ENCODE data around the gene NSRP1.
"Not testable (repeated sequence)": the region's sequence is repeated elsewhere in the genome, so short reads cannot be mapped to it uniquely, and the experiment has no call there.

The NSRP1 gene

DNA sequence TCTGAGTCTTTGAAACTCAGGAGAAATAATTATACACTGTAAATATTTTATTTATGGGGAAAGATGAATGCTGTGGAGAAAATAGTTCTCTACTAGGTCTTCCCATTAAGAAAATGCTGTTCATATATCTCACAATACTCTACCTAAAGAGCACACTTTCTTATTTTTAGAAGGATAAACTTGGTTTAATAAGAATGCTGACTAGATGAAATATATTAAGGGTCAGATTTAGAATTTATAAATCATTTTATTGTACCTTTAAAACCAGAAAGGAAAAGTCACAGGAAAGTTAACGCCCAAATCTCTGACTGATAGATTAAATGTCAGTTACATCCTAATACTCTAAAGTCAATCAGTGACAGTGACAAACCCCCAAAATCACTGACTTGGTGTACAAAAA lies 70.1 kb downstream of the NSRP1 start:
- Histone ChIP-seq H3K27ac (ENCODE audit: low read depth, low read length) (no peak overlapping the region), H3K27me3 (ENCODE audit: insufficient read depth, low read length) (no peaks in the 10 kb centered on the region), H3K4me3 (ENCODE audit: low read length) (no peak overlapping the region), H3K9ac (ENCODE audit: low read depth, low read length) (no peak overlapping the region), H3K36me3 (ENCODE audit: insufficient read depth, low read length) (peaks cover 51% of the 10 kb centered on the region), H3K4me1 (ENCODE audit: insufficient read depth, low read length) (no peaks in the 10 kb centered on the region), H3K9me3 (ENCODE audit: insufficient read depth, low read depth, low read length) (no peaks in the 10 kb centered on the region)
- WGBS: no CpG with 5 or more reads among the region's 1 CpG

DNA sequence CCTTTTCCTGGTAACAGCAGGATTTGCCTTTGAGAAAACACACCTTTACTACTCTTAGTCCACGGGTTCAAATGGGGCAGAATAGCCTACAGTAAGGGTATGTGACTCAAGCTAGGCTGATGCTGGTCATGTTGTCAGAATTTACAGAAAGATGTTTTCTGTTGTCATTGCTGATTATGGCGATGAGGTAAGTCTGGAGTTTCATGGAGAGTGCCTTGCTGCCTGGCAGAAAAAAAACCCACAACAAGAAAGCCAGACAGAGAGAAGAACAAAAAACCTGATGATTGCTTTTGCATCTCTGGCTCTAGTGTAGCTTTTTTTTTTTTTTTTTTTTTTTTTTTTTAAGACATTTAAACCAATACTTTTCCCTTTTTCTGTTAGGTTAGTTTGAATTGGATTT lies 71.0 kb downstream of the NSRP1 start:
- H3K27ac ChIP-seq (ENCODE audit: low read depth, low read length): no peak overlapping the region
- peaks cover 44% of the 10 kb centered on the region for H3K36me3 ChIP-seq (ENCODE audit: insufficient read depth, low read length)
- WGBS: 90% methylated on average over 2 of the region's 2 CpGs
- no peaks in the 10 kb centered on the region for H3K9me3 ChIP-seq (ENCODE audit: insufficient read depth, low read depth, low read length)
- H3K9ac ChIP-seq (ENCODE audit: low read depth, low read length): no peak overlapping the region
- H3K4me1 ChIP-seq (ENCODE audit: insufficient read depth, low read length): no peaks in the 10 kb centered on the region
- no peak overlapping the region for H3K4me3 ChIP-seq (ENCODE audit: low read length)
- no peaks in the 10 kb centered on the region for H3K27me3 ChIP-seq (ENCODE audit: insufficient read depth, low read length)

DNA sequence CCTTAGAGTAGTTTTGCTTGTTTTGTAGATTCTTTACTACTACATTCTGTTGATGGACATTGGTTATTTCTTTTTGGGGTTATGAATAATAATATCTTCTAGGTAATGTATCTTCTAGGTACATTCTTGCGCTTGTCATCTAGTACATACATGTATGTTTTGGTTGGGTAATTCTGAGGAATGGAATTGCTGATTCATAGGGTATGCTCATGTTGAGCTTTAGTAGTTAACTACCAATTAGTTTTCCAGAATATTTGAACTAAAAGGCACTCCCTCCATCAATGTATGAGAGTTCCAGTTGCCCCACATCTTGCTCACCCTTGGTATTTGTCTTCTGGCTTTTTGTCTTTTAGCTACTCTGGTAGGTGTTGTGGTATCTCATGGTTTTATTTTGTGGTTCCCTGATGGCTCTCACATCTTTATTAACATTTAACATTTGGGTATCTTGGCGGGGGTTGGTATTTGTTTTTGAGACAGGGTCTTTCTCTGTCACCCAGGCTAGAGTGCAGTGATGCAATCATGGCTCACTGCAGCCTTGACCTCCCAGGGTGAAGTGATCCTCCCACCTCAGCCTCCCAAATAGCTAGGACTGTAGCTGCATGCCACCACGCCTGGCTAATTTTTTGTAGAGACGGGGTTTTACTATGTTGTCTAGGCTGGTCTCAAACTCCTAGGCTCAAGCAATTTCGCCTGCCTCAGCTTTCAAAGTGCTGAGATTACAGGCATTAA lies 71.8 kb downstream of the NSRP1 start:
- H3K36me3 ChIP-seq (ENCODE audit: insufficient read depth, low read length): peaks cover 38% of the 10 kb centered on the region
- H3K4me1 ChIP-seq (ENCODE audit: insufficient read depth, low read length): no peaks in the 10 kb centered on the region
- WGBS: 92% methylated on average over 4 of the region's 5 CpGs
- no peak overlapping the region for H3K27ac ChIP-seq (ENCODE audit: low read depth, low read length)
- no peak overlapping the region for H3K4me3 ChIP-seq (ENCODE audit: low read length)
- no peaks in the 10 kb centered on the region for H3K9me3 ChIP-seq (ENCODE audit: insufficient read depth, low read depth, low read length)
- no peak overlapping the region for H3K9ac ChIP-seq (ENCODE audit: low read depth, low read length)
- H3K27me3 ChIP-seq (ENCODE audit: insufficient read depth, low read length): no peaks in the 10 kb centered on the region

DNA sequence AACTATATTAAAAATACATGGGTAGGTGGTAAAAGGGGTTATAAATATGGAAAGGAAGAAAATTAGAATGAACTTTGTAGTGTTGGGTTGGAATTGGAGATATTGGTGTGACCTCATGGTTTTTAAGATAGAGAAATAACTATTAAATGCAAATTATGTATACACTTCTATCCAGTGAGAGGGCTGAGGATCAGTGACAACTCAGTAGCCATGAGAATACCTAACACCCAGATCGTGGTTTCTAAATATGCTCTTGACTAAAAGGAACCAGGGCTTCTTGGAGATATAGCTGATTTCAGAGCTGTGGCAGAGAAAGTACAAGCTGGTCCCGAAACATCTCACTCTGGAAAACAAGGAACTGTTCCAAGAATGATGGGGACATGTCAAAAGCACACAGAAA lies 74.5 kb downstream of the NSRP1 start:
- 95% methylated on average over 2 of the region's 2 CpGs for WGBS
- Histone ChIP-seq H3K9me3 (ENCODE audit: insufficient read depth, low read depth, low read length) (no peaks in the 10 kb centered on the region), H3K4me3 (ENCODE audit: low read length) (no peak overlapping the region), H3K9ac (ENCODE audit: low read depth, low read length) (no peak overlapping the region), H3K27ac (ENCODE audit: low read depth, low read length) (no peak overlapping the region), H3K4me1 (ENCODE audit: insufficient read depth, low read length) (no peaks in the 10 kb centered on the region), H3K36me3 (ENCODE audit: insufficient read depth, low read length) (peaks cover 11% of the 10 kb centered on the region), H3K27me3 (ENCODE audit: insufficient read depth, low read length) (no peaks in the 10 kb centered on the region)

DNA sequence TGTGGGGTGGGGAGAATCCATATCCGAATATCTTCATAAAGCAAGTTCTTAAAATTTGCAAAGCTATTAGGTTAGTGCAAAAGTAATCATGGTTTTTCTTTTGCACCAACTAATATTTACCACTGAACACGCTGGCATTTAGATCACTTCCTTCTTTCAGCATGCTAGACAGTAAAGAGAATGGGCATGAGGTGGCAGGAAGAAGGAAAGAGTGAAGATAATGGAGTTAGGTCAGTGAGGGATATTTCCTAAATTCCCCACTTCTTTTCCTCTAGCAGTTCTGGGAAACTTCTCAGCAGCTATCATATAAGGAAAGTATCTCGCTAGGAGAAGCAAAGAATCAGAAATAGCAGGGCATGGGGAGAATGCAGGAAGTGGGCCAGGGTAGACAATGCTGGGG lies 79.9 kb downstream of the NSRP1 start:
- no peaks in the 10 kb centered on the region for H3K4me1 ChIP-seq (ENCODE audit: insufficient read depth, low read length)
- no peaks in the 10 kb centered on the region for H3K36me3 ChIP-seq (ENCODE audit: insufficient read depth, low read length)
- whole genome bisulfite sequencing: 97% methylated on average over 2 of the region's 3 CpGs
- H3K9me3 ChIP-seq (ENCODE audit: insufficient read depth, low read depth, low read length): no peaks in the 10 kb centered on the region
- H3K9ac ChIP-seq (ENCODE audit: low read depth, low read length): no peak overlapping the region
- H3K27ac ChIP-seq (ENCODE audit: low read depth, low read length): no peak overlapping the region
- no peaks in the 10 kb centered on the region for H3K27me3 ChIP-seq (ENCODE audit: insufficient read depth, low read length)
- no peak overlapping the region for H3K4me3 ChIP-seq (ENCODE audit: low read length)

DNA sequence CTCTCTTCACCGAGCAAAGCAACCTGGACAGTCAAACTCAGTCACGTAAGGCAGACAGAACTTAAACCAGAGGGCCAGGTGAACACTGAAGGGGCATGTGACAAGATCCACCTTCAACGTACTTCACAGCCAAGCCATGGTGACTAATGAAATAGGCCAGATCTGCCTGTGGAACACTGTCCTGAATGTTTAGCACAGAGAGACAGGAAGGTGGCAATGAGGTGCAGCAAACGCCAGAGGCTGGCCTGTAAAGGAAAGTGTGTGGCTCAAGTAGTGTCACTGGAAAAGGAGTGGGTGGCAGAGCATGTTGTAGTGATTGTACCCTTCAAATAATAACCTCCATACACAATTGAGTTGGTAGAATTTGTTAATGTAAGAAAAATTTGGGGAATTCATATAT lies 80.8 kb downstream of the NSRP1 start:
- Histone ChIP-seq H3K9ac (ENCODE audit: low read depth, low read length) (no peak overlapping the region), H3K9me3 (ENCODE audit: insufficient read depth, low read depth, low read length) (no peaks in the 10 kb centered on the region), H3K27me3 (ENCODE audit: insufficient read depth, low read length) (no peaks in the 10 kb centered on the region), H3K36me3 (ENCODE audit: insufficient read depth, low read length) (no peaks in the 10 kb centered on the region), H3K4me1 (ENCODE audit: insufficient read depth, low read length) (no peaks in the 10 kb centered on the region), H3K27ac (ENCODE audit: low read depth, low read length) (no peak overlapping the region), H3K4me3 (ENCODE audit: low read length) (no peak overlapping the region)
- WGBS: 95% methylated on average over 4 of the region's 4 CpGs

DNA sequence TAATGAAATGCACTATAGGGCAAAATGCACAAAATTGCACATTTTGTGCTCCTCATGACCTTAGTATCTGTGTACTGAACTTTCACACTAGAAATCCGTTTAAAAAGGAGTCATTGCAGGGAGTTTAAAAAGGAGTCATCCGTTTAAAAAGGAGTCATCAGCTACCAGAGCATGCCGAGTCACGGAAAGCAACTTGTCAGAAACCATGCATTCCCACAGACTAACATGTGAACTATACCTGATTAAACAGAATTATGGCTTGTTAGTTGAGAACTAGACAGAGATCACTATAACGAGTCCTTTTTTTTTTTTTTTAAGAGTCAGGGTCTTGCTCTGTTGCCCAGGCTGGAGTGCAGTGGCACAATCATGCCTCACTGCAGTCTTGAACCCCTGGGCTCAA lies 83.0 kb downstream of the NSRP1 start:
- no peak overlapping the region for H3K9ac ChIP-seq (ENCODE audit: low read depth, low read length)
- no peaks in the 10 kb centered on the region for H3K36me3 ChIP-seq (ENCODE audit: insufficient read depth, low read length)
- no peaks in the 10 kb centered on the region for H3K9me3 ChIP-seq (ENCODE audit: insufficient read depth, low read depth, low read length)
- no peak overlapping the region for H3K27ac ChIP-seq (ENCODE audit: low read depth, low read length)
- H3K4me3 ChIP-seq (ENCODE audit: low read length): no peak overlapping the region
- 97% methylated on average over 5 of the region's 5 CpGs for WGBS
- H3K4me1 ChIP-seq (ENCODE audit: insufficient read depth, low read length): peaks cover 5% of the 10 kb centered on the region; the same call in 1 of the 2 replicates
- no peaks in the 10 kb centered on the region for H3K27me3 ChIP-seq (ENCODE audit: insufficient read depth, low read length)

DNA sequence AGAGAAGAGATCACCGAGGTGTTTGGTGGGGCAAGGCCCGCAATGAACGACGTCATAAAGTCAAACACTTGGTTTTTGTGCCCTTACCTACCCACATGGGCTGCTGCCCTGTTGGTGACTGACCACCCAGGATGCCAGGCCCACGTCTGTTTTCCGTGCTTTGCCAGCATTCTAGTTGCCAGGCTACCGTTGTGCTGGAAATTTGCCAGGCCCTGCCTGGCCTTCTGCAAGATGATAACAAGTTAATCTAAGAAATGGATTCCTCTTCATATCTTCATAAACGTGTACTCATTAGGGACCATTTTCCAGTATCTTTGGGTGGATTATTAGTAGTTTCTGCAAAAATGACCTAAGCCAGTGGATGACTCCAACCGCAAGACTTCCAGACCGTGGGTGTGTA lies 83.5 kb downstream of the NSRP1 start:
- Histone ChIP-seq H3K9ac (ENCODE audit: low read depth, low read length) (no peak overlapping the region), H3K4me1 (ENCODE audit: insufficient read depth, low read length) (peaks cover 5% of the 10 kb centered on the region; the same call in 1 of the 2 replicates), H3K27me3 (ENCODE audit: insufficient read depth, low read length) (no peaks in the 10 kb centered on the region), H3K36me3 (ENCODE audit: insufficient read depth, low read length) (no peaks in the 10 kb centered on the region), H3K9me3 (ENCODE audit: insufficient read depth, low read depth, low read length) (no peaks in the 10 kb centered on the region), H3K27ac (ENCODE audit: low read depth, low read length) (no peak overlapping the region), H3K4me3 (ENCODE audit: low read length) (no peak overlapping the region)
- WGBS: 95% methylated on average over 10 of the region's 10 CpGs

DNA sequence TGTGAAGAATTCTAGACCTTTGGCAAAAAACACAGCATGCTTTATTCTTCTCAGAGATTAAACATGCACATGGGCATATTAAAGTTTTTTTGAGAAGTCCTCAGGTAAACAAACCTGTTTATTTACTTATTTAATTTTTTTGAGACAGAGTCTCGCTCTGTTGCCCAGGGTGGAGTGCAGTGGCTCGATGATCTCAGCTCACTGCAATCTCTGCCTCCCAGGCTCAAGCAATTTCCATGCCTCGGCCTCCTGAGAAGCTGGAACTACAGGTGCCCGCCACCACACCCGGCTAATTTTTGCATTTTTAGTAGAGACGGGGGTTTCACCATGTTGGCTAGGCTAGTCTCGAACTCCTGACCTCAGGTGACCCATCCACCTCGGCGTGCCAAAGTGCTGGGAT lies 84.0 kb downstream of the NSRP1 start:
- not testable (repeated sequence) for H3K9me3 ChIP-seq (ENCODE audit: insufficient read depth, low read depth, low read length); H3K27ac ChIP-seq (ENCODE audit: low read depth, low read length); H3K9ac ChIP-seq (ENCODE audit: low read depth, low read length); H3K36me3 ChIP-seq (ENCODE audit: insufficient read depth, low read length); H3K27me3 ChIP-seq (ENCODE audit: insufficient read depth, low read length); H3K4me3 ChIP-seq (ENCODE audit: low read length); H3K4me1 ChIP-seq (ENCODE audit: insufficient read depth, low read length)
- WGBS: 84% methylated on average over 9 of the region's 9 CpGs

DNA sequence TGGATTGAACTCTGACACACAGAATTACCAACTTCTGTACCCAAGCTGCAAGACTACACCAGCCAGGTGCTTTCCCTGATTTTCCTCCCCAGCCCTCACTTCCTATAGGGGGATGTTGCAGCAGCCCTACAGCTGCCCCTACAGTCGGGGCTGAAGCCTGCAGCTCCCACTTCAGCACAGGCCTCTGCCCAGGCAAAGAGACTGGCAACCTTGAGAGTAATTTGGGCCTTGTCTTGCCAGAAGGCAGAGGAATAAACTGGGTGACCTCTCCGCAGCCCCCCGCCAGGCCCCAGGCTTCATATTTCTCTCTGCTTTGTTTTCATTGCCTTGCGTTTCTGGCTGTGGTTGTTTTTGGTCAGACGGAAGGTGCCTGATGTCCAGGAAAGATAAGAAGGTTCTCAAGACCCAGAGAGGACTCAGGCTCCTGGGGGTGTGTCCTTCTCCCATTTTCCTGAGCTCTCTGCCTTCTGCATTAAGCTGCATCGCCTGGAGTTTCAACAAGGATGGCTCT lies 86.9 kb downstream of the NSRP1 start:
- Histone ChIP-seq H3K36me3 (ENCODE audit: insufficient read depth, low read length) (no peaks in the 10 kb centered on the region), H3K27ac (ENCODE audit: low read depth, low read length) (no peak overlapping the region), H3K4me1 (ENCODE audit: insufficient read depth, low read length) (peaks cover 5% of the 10 kb centered on the region; the same call in 1 of the 2 replicates), H3K4me3 (ENCODE audit: low read length) (no peak overlapping the region), H3K9me3 (ENCODE audit: insufficient read depth, low read depth, low read length) (no peaks in the 10 kb centered on the region), H3K9ac (ENCODE audit: low read depth, low read length) (no peak overlapping the region), H3K27me3 (ENCODE audit: insufficient read depth, low read length) (no peaks in the 10 kb centered on the region)
- WGBS: 86% methylated on average over 6 of the region's 6 CpGs

DNA sequence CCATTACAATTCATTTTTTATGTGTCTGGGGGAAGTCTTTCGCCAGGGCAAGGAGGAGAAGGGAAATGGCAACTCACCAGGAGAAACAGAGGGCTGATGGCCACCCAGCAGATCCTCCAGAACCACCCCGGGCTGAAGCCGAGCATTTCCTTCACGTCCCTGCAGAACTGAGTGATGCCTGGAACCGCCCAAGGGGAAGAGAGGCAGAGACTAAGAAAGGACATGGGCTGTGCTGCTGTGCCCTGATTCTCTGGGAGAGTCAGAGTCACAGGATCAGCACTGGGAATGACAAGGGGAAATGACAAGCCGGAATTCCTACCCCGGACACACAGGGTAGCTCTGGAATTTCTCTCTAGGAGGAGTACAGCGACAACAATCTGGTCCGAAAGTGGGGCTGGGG lies 91.0 kb downstream of the NSRP1 start:
- no peaks in the 10 kb centered on the region for H3K9me3 ChIP-seq (ENCODE audit: insufficient read depth, low read depth, low read length)
- WGBS: 92% methylated on average over 9 of the region's 9 CpGs
- no peak overlapping the region for H3K4me3 ChIP-seq (ENCODE audit: low read length)
- no peak overlapping the region for H3K27ac ChIP-seq (ENCODE audit: low read depth, low read length)
- no peaks in the 10 kb centered on the region for H3K36me3 ChIP-seq (ENCODE audit: insufficient read depth, low read length)
- H3K27me3 ChIP-seq (ENCODE audit: insufficient read depth, low read length): no peaks in the 10 kb centered on the region
- no peak overlapping the region for H3K9ac ChIP-seq (ENCODE audit: low read depth, low read length)
- H3K4me1 ChIP-seq (ENCODE audit: insufficient read depth, low read length): peaks cover 5% of the 10 kb centered on the region; the same call in 1 of the 2 replicates

DNA sequence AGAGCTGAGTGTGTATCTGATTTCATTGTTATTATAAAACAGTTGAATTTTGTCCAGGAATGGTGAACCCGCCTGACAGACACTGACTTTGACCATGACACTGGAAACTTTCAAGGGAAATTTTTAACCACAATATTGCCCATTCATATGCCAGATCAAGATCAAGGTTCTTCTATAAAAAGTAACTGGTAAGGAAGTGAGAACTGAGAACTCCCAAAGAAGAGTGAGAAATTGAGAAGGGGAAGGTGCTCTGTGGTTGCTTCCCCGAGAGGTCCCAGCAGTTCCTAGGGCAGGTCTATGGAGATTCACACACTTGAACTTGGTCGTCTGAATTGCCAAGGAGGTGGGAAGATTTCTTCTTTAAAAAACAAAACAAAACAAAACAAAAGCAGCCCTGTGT lies 91.6 kb downstream of the NSRP1 start:
- Histone ChIP-seq H3K9me3 (ENCODE audit: insufficient read depth, low read depth, low read length) (no peaks in the 10 kb centered on the region), H3K4me3 (ENCODE audit: low read length) (no peak overlapping the region), H3K27me3 (ENCODE audit: insufficient read depth, low read length) (no peaks in the 10 kb centered on the region), H3K9ac (ENCODE audit: low read depth, low read length) (no peak overlapping the region), H3K4me1 (ENCODE audit: insufficient read depth, low read length) (peaks cover 5% of the 10 kb centered on the region; the same call in 1 of the 2 replicates), H3K27ac (ENCODE audit: low read depth, low read length) (no peak overlapping the region), H3K36me3 (ENCODE audit: insufficient read depth, low read length) (no peaks in the 10 kb centered on the region)
- 93% methylated on average over 2 of the region's 3 CpGs for WGBS

All from HUES64 (cell line).